OCI-LY3 (cell line): ENCODE data around the gene ANKRD11.

Source experiments
- EZH2phosphoT487 ChIP-seq: fragments of 200-600 bp; shearing (Covaris generic); IDR thresholded peaks from 2 replicates; pipeline ENCODE4 v1.6.1; 2018; ENCODE audit warnings: antibody characterized with exemption, mixed run types, low read depth
- TF ChIP-seq, protein P1 (sequence below): fragments of 200-600, 300-600 bp; sonication (generic); IDR thresholded peaks from 2 replicates; pipeline ENCODE4 v1.5.1; 2014; ENCODE audit warnings: antibody characterized with exemption, low read length, low read depth

- TF ChIP-seq, protein P1, sequence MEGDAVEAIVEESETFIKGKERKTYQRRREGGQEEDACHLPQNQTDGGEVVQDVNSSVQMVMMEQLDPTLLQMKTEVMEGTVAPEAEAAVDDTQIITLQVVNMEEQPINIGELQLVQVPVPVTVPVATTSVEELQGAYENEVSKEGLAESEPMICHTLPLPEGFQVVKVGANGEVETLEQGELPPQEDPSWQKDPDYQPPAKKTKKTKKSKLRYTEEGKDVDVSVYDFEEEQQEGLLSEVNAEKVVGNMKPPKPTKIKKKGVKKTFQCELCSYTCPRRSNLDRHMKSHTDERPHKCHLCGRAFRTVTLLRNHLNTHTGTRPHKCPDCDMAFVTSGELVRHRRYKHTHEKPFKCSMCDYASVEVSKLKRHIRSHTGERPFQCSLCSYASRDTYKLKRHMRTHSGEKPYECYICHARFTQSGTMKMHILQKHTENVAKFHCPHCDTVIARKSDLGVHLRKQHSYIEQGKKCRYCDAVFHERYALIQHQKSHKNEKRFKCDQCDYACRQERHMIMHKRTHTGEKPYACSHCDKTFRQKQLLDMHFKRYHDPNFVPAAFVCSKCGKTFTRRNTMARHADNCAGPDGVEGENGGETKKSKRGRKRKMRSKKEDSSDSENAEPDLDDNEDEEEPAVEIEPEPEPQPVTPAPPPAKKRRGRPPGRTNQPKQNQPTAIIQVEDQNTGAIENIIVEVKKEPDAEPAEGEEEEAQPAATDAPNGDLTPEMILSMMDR = no peak
- TF ChIP-seq EZH2phosphoT487 = no peak
These were observed 37.4 kb downstream of the ANKRD11 start for GRCh38 chr16:89452925-89453324.
